Heart left ventricle (tissue), 16 donors: Measurements from ENCODE around the gene DAP. TPM values are rescaled to one million over a fixed set of nuclear protein-coding genes. Genes with fewer than 3 reads are reported as not detected.
A peak's percentile ranks its signal among the peaks of the same experiment; 100 is the strongest.

Experiments used
- ATAC-seq, 4 donors: fragments of 200-7000 bp; cut with Tn5 transposase; one replicate each; pipeline ENCODE4 v1.9.1; 2020 to 2022; ENCODE audit warnings: moderate library complexity in 4 of 4, mild to moderate bottlenecking in 3 of 4, moderate number of reproducible peaks in 1 of 4
- DNase-seq, 5 donors: peaks; one replicate each; pipeline ENCODE4 v3.0.0-alpha.2; 2020
- H3K27ac ChIP-seq, 12 donors: fragments of 200-600 bp; sonication (generic) in 4 of 12; one replicate each; pipeline versions ENCODE4 v1.5.0 to v1.8.0; 2016 to 2022; ENCODE audit warnings: mild to moderate bottlenecking in 2 of 12
- H3K27me3 ChIP-seq, 9 donors: fragments of 200-600 bp; sonication (generic) in 2 of 9; one replicate each; pipeline versions ENCODE4 v1.5.1 to v1.8.0; 2016 to 2022; ENCODE audit warnings: mild to moderate bottlenecking in 3 of 9
- H3K36me3 ChIP-seq, 9 donors: fragments of 200-600 bp; sonication (generic) in 2 of 9; one replicate each; pipeline versions ENCODE4 v1.5.0 to v1.8.0; 2018 to 2022; ENCODE audit warnings: mild to moderate bottlenecking in 2 of 9
- H3K4me1 ChIP-seq, 12 donors: fragments of 200-600 bp; sonication (generic) in 4 of 12; one replicate each; pipeline versions ENCODE4 v1.5.0 to v1.8.0; 2016 to 2022; ENCODE audit warnings: mild to moderate bottlenecking in 3 of 12
- H3K4me3 ChIP-seq, 12 donors: fragments of 200-600 bp; sonication (generic) in 4 of 12; one replicate each; pipeline versions ENCODE4 v1.5.0 to v1.8.0; 2017 to 2022; ENCODE audit warnings: mild to moderate bottlenecking in 9 of 12, moderate library complexity in 4 of 12
- H3K9me3 ChIP-seq, 12 donors: fragments of 200-600 bp; sonication (generic) in 4 of 12; one replicate each; pipeline versions ENCODE4 v1.5.0 to v1.8.0; 2016 to 2022; ENCODE audit warnings: mild to moderate bottlenecking in 1 of 12
- CTCF ChIP-seq, 12 donors: fragments of 200-600 bp; sonication (generic) in 4 of 12; IDR thresholded peaks; one replicate each; pipeline versions ENCODE4 v1.5.0 to v1.8.0; 2018 to 2022; ENCODE audit warnings: antibody characterized with exemption in 12 of 12, mild to moderate bottlenecking in 5 of 12
- POLR2A ChIP-seq, 2 donors: fragments of 450-650 bp; IDR thresholded peaks; one replicate each; pipeline ENCODE4 v1.6.1; 2017; ENCODE audit warnings: antibody characterized with exemption in 2 of 2, mild to moderate bottlenecking in 2 of 2, moderate library complexity in 2 of 2
- WGBS, 4 donors: extraction: QIAGEN DNeasy Blood & Tissue Kit in 2 of 4; methylation state at CpG; one replicate each; pipeline versions ENCODE4 v1.1.5 to v1.1.7; 2013 to 2018; 5-methylcytosine and 5-hydroxymethylcytosine counted together
- intact Hi-C, 10 donors: fragments of 100-400 bp; cut with DNase I; formaldehyde crosslinking; loops; one replicate each; pipeline versions ENCODE4 v1.11.1 to v1.14.2; 2022
- polyA plus RNA-seq, 2 donors: library from polyadenylated mRNA; stranded (reverse); fragments of 200-250 nt; gene quantifications; one replicate each; pipeline ENCODE4 v1.2.3, GENCODE V29; 2013
- total RNA-seq, 9 donors: library from RNA; depleted of rRNA in 2 of 9; stranded (reverse); fragments of >200 nt in 2 of 9; fragmentation: NEBNext Ultra II Directional in 3 of 9; extraction: Animal tissue kit (Norgen Biotek cat#: 25700) in 3 of 9; gene quantifications; one replicate each; pipeline versions ENCODE4 v1.1.0 to v1.2.4, GENCODE V29; 2016 to 2023
- donor health status: ischemic (EF 13 %, LVEDD 7.1; RV severe dilation, severe dysfunction).
- donor health status: healthy with polysubstance abuse.
- donor health status: DM: no; HTN: yes; CAD: no.
- donor health status: DM: no; HTN: no; CAD: no.
- donor health status: ischemic (EF 25% LVEDD 6.9; RV normal size, moderate dysfunction).
- donor health status: ischemic (EF 25% LVEDD 5.7; RV mildly dilated, moderate dysfunction).
- donor health status: healthy.
- donor health status: DM: yes; HTN: yes; CAD: no.
- donor health status: ischemic (EF 35%, LVEDD 5.7; RV mildly dilated, moderate dysfunction).
- donor health status: nonischemic (EF 11% LVEDD 7.7; RV severe dilation, severe dysfunction).
- donor health status: DM: yes; HTN: yes; CAD: no.
- donor health status: PGD.
- donor health status: ischemic (EF 29% LVEDD 5.4; RV normal size, mild dysfunction).
- donor health status: nonischemic (EF 23%, LVEDD 6.1; RV moderate dilation, normal function).

Gene DAP
- total and polyA plus RNA-seq, 11 donors = 13.8 to 61.6 (median 28.5) TPM

- intact Hi-C loops = no loop called here
- peaks cover 0 to 37% (median 4%) of the 10 kb centered on the region in 12 donors for H3K4me1 ChIP-seq
- TF ChIP-seq POLR2A (IDR thresholded peaks at IDR 0.05) (no peak), CTCF (IDR thresholded peaks at IDR 0.05) (peak in 3 of 12 donors; percentile 7 to 27 (median 10))
- peaks cover 0 to 14% (median 0%) of the 10 kb centered on the region in 9 donors for H3K36me3 ChIP-seq
- H3K27ac ChIP-seq = no peak overlapping the region
- 52 to 68% (median 59%) methylated on average over 8 of the region's 8 CpGs for WGBS, 4 donors
- no peaks in the 10 kb centered on the region for H3K27me3 ChIP-seq
- DNase-seq (peak in 1 of 5 donors; percentile 51), ATAC-seq (peak; percentile 77 to 81 (median 80))
- peaks cover 0 to 12% (median 0%) of the 10 kb centered on the region in 12 donors for H3K9me3 ChIP-seq
- H3K4me3 ChIP-seq = no peak overlapping the region
Observed at GRCh38 chr5:10735569-10736276, 25.3 kb downstream of the DAP start.

- Histone ChIP-seq H3K4me3 (no peak overlapping the region), H3K27ac (no peak overlapping the region), H3K27me3 (no peaks in the 10 kb centered on the region), H3K4me1 (peaks cover 0 to 39% (median 4%) of the 10 kb centered on the region in 12 donors), H3K36me3 (peaks cover 0 to 14% (median 0%) of the 10 kb centered on the region in 9 donors), H3K9me3 (peaks cover 0 to 4% (median 0%) of the 10 kb centered on the region in 12 donors)
- intact Hi-C loops = no loop called here
- 69 to 82% (median 77%) methylated on average over 8 of the region's 8 CpGs for WGBS, 4 donors
- DNase-seq (no peak), ATAC-seq (no peak)
- TF ChIP-seq POLR2A (IDR thresholded peaks at IDR 0.05) (no peak), CTCF (IDR thresholded peaks at IDR 0.05) (no peak)
Observed at GRCh38 chr5:10734832-10735523, 26.1 kb downstream of the DAP start.

GRCh38 chr5:10734037-10734709 is 26.9 kb downstream of the DAP start:
- Histone ChIP-seq H3K9me3 (peaks cover 0 to 3% (median 0%) of the 10 kb centered on the region in 12 donors), H3K4me3 (no peak overlapping the region), H3K4me1 (peaks cover 0 to 45% (median 4%) of the 10 kb centered on the region in 12 donors), H3K36me3 (peaks cover 0 to 14% (median 0%) of the 10 kb centered on the region in 9 donors), H3K27ac (no peak overlapping the region), H3K27me3 (no peaks in the 10 kb centered on the region)
- ATAC-seq (no peak), DNase-seq (no peak)
- WGBS, 4 donors = 79 to 91% (median 87%) methylated on average over 11 of the region's 11 CpGs
- TF ChIP-seq POLR2A (IDR thresholded peaks at IDR 0.05) (no peak), CTCF (IDR thresholded peaks at IDR 0.05) (no peak)
- intact Hi-C loops = no loop called here

GRCh38 chr5:10733426-10733825 is 27.6 kb downstream of the DAP start:
- Histone ChIP-seq H3K9me3 (peaks cover 0 to 2% (median 0%) of the 10 kb centered on the region in 12 donors), H3K36me3 (peaks cover 0 to 13% (median 0%) of the 10 kb centered on the region in 9 donors), H3K27ac (no peak overlapping the region), H3K27me3 (no peaks in the 10 kb centered on the region), H3K4me1 (peaks cover 0 to 45% (median 4%) of the 10 kb centered on the region in 12 donors), H3K4me3 (no peak overlapping the region)
- TF ChIP-seq POLR2A (IDR thresholded peaks at IDR 0.05) = no peak
- TF ChIP-seq CTCF (IDR thresholded peaks at IDR 0.05) = no peak
- DNase-seq = no peak
- no peak for ATAC-seq
- WGBS, 4 donors = 86 to 96% (median 91%) methylated on average over 2 of the region's 2 CpGs
- intact Hi-C loops = no loop called here
